ENCODE data around the gene UMODL1.

The UMODL1 gene

DNA sequence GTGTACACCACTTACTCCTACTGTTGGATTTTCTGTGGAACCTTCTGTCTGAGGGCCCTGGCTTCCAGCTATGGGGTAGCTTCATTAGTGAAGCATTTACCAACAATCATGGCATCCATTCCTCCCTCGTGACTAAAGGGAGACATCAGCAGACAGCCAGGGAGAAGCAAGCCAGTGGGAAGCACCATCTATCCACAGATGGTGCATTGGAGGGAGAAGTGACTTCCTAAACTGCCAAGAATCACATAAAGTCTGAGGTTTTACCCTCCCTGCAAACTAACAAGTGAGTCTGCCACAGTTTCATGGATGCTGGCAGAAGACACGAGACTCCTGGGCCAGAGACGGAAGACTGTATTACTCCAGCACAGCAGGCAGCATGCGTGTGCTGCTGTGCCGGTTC is 31.4 kb downstream of the UMODL1 start:
- Histone ChIP-seq H3K27me3 (ENCODE audit: insufficient read depth, poor library complexity, severe bottlenecking) (no peaks in the 10 kb centered on the region), H3K27ac (replicated peaks) (no peak overlapping the region), H3K4me3 (replicated peaks; ENCODE audit: insufficient read depth, low read length) (no peak overlapping the region)
- DNase-seq (ENCODE audit: low read depth in 1 of 2, low spot score in 1 of 2): no peak
- TF ChIP-seq, protein P1, sequence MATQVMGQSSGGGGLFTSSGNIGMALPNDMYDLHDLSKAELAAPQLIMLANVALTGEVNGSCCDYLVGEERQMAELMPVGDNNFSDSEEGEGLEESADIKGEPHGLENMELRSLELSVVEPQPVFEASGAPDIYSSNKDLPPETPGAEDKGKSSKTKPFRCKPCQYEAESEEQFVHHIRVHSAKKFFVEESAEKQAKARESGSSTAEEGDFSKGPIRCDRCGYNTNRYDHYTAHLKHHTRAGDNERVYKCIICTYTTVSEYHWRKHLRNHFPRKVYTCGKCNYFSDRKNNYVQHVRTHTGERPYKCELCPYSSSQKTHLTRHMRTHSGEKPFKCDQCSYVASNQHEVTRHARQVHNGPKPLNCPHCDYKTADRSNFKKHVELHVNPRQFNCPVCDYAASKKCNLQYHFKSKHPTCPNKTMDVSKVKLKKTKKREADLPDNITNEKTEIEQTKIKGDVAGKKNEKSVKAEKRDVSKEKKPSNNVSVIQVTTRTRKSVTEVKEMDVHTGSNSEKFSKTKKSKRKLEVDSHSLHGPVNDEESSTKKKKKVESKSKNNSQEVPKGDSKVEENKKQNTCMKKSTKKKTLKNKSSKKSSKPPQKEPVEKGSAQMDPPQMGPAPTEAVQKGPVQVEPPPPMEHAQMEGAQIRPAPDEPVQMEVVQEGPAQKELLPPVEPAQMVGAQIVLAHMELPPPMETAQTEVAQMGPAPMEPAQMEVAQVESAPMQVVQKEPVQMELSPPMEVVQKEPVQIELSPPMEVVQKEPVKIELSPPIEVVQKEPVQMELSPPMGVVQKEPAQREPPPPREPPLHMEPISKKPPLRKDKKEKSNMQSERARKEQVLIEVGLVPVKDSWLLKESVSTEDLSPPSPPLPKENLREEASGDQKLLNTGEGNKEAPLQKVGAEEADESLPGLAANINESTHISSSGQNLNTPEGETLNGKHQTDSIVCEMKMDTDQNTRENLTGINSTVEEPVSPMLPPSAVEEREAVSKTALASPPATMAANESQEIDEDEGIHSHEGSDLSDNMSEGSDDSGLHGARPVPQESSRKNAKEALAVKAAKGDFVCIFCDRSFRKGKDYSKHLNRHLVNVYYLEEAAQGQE (IDR thresholded peaks at IDR 0.05; ENCODE audit: insufficient replicate concordance, low read depth): no peak
- no peak for TF ChIP-seq GABPA (IDR thresholded peaks at IDR 0.05; ENCODE audit: low read depth)
- TF ChIP-seq, protein P2, sequence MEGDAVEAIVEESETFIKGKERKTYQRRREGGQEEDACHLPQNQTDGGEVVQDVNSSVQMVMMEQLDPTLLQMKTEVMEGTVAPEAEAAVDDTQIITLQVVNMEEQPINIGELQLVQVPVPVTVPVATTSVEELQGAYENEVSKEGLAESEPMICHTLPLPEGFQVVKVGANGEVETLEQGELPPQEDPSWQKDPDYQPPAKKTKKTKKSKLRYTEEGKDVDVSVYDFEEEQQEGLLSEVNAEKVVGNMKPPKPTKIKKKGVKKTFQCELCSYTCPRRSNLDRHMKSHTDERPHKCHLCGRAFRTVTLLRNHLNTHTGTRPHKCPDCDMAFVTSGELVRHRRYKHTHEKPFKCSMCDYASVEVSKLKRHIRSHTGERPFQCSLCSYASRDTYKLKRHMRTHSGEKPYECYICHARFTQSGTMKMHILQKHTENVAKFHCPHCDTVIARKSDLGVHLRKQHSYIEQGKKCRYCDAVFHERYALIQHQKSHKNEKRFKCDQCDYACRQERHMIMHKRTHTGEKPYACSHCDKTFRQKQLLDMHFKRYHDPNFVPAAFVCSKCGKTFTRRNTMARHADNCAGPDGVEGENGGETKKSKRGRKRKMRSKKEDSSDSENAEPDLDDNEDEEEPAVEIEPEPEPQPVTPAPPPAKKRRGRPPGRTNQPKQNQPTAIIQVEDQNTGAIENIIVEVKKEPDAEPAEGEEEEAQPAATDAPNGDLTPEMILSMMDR (IDR thresholded peaks at IDR 0.05; ENCODE audit: insufficient read depth, low read length): no peak
- no peak for TF ChIP-seq POLR2AphosphoS5 (IDR thresholded peaks at IDR 0.05; ENCODE audit: low read depth)
- TF ChIP-seq SPI1 (IDR thresholded peaks at IDR 0.05; ENCODE audit: borderline replicate concordance, low read depth): no peak

DNA sequence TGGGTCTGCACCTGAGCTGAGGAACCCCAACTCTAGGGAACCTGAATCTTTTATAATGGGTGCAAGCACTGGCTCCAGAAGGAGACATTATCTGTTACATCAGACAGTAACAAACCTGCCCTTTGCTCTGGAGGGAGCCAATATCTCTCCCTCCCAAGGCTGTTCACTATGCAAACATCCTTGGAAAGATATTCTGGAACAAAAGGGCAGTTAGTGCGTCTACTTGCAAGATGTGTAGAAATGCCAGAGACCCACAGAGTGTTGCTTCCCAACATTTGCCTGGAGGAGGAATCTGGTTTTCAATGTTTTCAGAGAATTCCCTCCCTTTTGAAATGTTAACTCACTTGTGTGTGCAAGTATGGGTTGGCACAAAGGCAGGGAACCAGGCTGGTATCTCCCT is 31.9 kb downstream of the UMODL1 start:
- no peak for DNase-seq (ENCODE audit: low read depth in 1 of 2, low spot score in 1 of 2)
- no peaks in the 10 kb centered on the region for H3K27me3 ChIP-seq (ENCODE audit: insufficient read depth, poor library complexity, severe bottlenecking)
- no peak overlapping the region for H3K4me3 ChIP-seq (replicated peaks; ENCODE audit: insufficient read depth, low read length)
- H3K27ac ChIP-seq (replicated peaks): no peak overlapping the region
- TF ChIP-seq, protein P2 (IDR thresholded peaks at IDR 0.05; ENCODE audit: insufficient read depth, low read length): no peak
- TF ChIP-seq GABPA (IDR thresholded peaks at IDR 0.05; ENCODE audit: low read depth) (no peak), POLR2AphosphoS5 (IDR thresholded peaks at IDR 0.05; ENCODE audit: low read depth) (no peak)

DNA sequence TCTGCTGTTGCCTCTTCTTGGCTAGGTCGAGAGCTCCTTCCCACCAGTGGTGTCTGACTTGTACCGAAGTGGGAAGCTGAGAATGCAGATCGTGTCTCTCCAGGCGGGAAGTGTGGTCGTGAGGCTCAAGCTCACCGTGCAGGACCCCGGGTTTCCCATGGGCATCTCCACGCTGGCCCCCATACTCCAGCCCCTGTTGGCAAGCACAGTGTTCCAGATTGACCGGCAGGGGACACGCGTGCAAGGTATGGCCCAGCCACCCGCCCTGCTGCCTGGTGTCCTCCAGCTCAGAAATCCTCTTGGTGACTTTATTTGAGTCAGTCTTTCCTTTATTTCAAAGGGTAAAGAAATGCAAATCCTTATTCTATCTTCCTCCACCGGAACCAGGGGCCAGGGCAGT is 32.7 kb downstream of the UMODL1 start:
- Histone ChIP-seq H3K27ac (replicated peaks) (no peak overlapping the region), H3K27me3 (ENCODE audit: insufficient read depth, poor library complexity, severe bottlenecking) (no peaks in the 10 kb centered on the region)
- DNase-seq (ENCODE audit: low read depth in 1 of 2, low spot score in 1 of 2): no peak

DNA sequence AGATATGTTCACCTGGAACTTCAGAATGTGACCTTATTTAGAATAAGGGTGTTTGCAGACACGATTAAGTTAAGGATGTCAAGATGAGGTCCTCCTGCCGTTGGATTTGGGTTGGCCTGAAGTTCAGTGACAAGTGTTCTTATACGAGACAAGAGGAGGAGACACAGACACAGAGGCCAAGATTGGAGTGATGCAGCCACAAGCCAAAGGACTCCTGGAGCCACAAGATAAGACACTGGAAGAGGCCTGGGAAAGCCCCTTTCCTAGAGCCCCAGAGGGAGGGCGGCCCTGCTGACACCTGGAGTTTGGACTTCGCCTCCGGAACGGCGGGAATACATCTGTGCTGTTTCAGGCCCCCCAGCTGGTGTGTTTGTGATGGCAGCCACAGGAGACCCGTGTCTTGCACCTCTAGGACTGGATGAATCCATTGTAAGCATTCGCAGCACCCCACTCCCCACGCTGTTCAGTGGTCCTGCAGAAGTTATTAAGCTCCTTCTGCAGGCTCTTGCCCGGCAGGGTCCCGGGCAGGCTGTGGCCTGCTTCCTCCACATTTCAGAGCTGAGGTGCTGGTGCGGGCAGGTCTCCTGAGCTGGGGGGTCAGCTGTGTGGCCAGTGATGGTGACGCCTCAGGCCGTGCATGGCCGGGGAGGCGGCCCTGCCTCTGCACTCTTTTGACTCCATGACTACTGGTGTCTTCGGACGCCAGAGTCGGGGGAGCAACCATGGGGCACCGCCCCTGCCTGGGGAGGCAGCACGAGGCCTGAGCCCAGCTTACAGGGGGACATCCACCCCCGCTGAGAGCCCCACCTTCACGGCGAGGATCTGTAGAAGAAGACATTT is 34.6 kb downstream of the UMODL1 start:
- H3K27ac ChIP-seq (replicated peaks): no peak overlapping the region
- H3K4me3 ChIP-seq (replicated peaks; ENCODE audit: insufficient read depth, low read length): no peak overlapping the region
- no peaks in the 10 kb centered on the region for H3K27me3 ChIP-seq (ENCODE audit: insufficient read depth, poor library complexity, severe bottlenecking)
- DNase-seq (ENCODE audit: low read depth in 1 of 2, low spot score in 1 of 2): no peak
- no peak for TF ChIP-seq POLR2AphosphoS5 (IDR thresholded peaks at IDR 0.05; ENCODE audit: low read depth)
- TF ChIP-seq, protein P2 (IDR thresholded peaks at IDR 0.05; ENCODE audit: insufficient read depth, low read length): no peak
- no peak for TF ChIP-seq SPI1 (IDR thresholded peaks at IDR 0.05; ENCODE audit: borderline replicate concordance, low read depth)

More for the DNA sequence above, 32.7 kb downstream of the UMODL1 start:
- no peak overlapping the region for H3K4me3 ChIP-seq (replicated peaks; ENCODE audit: insufficient read depth, low read length)
- TF ChIP-seq, protein P2 (IDR thresholded peaks at IDR 0.05; ENCODE audit: insufficient read depth, low read length): no peak
- TF ChIP-seq GABPA (IDR thresholded peaks at IDR 0.05; ENCODE audit: low read depth): no peak
